ENCODE measurements around the gene TACC2. TPM values are rescaled to one million over a fixed set of nuclear protein-coding genes. Genes with fewer than 3 reads are reported as not detected.

Gene TACC2
- total RNA-seq, 1 donor from 2014 or later, result not detected

- Mint-ChIP-seq H3K36me3 (ENCODE audit: low read depth) (no peaks in the 10 kb centered on the region), H3K27me3 (peaks cover 8% of the 10 kb centered on the region), H3K9me3 (peaks cover 7% of the 10 kb centered on the region), H3K27ac (no peak overlapping the region), H3K4me3 (no peak overlapping the region), H3K4me1 (peaks cover 6% of the 10 kb centered on the region)
- POLR2A ChIA-PET, result no interaction called here
- TF ChIP-seq, protein P1, sequence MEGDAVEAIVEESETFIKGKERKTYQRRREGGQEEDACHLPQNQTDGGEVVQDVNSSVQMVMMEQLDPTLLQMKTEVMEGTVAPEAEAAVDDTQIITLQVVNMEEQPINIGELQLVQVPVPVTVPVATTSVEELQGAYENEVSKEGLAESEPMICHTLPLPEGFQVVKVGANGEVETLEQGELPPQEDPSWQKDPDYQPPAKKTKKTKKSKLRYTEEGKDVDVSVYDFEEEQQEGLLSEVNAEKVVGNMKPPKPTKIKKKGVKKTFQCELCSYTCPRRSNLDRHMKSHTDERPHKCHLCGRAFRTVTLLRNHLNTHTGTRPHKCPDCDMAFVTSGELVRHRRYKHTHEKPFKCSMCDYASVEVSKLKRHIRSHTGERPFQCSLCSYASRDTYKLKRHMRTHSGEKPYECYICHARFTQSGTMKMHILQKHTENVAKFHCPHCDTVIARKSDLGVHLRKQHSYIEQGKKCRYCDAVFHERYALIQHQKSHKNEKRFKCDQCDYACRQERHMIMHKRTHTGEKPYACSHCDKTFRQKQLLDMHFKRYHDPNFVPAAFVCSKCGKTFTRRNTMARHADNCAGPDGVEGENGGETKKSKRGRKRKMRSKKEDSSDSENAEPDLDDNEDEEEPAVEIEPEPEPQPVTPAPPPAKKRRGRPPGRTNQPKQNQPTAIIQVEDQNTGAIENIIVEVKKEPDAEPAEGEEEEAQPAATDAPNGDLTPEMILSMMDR (IDR thresholded peaks at IDR 0.05), result no peak
- DNase-seq (no peak), ATAC-seq (ENCODE audit: low read depth) (no peak)
- CTCF ChIA-PET, result interaction anchor here (1.0 to 2.5 kb wide), 4 partner anchors 10 to 134 kb away, joined by 3 to 11 read pairs (median 4); no protein-coding TSS in a partner anchor
- intact Hi-C loops (cut with micrococcal nuclease), result no loop called here
Observed at GRCh38 chr10:122301811-122302115, 312.8 kb downstream of the TACC2 start.

DNA sequence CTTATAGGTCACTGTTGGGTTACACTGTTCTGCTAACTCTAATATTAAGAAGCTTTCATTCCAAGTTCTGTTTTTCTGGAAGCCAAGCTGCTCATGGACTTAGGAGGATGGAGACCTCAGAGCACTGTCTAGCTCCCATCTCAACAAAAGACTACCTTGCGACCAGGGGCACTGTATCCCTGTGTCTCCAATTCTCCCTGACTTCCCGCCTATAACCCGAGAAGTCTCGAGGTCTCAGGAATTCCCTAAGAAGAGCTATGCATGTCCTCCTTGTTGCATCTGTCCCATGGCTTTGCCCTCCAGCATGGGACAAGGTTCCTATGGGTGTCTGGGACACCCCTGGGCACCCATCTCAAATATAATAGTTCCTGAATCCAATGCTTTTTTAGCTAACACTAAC is 313.4 kb downstream of the TACC2 start:
- Mint-ChIP-seq H3K27ac (no peak overlapping the region), H3K27me3 (peaks cover 8% of the 10 kb centered on the region), H3K9me3 (peaks cover 7% of the 10 kb centered on the region), H3K36me3 (ENCODE audit: low read depth) (no peaks in the 10 kb centered on the region), H3K4me1 (peaks cover 11% of the 10 kb centered on the region), H3K4me3 (no peak overlapping the region)
- ChIA-PET POLR2A (no interaction called here), CTCF (interaction anchor here (1.0 to 2.5 kb wide), 4 partner anchors 9 to 133 kb away, joined by 3 to 11 read pairs (median 4); no protein-coding TSS in a partner anchor)
- ATAC-seq (ENCODE audit: low read depth) (no peak), DNase-seq (no peak)
- TF ChIP-seq, protein P1 (IDR thresholded peaks at IDR 0.05), result no peak
- intact Hi-C loops (cut with micrococcal nuclease), result no loop called here

GRCh38 chr10:122303271-122304053 is 314.5 kb downstream of the TACC2 start:
- intact Hi-C loops (cut with micrococcal nuclease), result no loop called here
- TF ChIP-seq, protein P1 (IDR thresholded peaks at IDR 0.05), result no peak
- Mint-ChIP-seq H3K9me3 (peaks cover 7% of the 10 kb centered on the region), H3K4me1 (peaks cover 22% of the 10 kb centered on the region), H3K27ac (no peak overlapping the region), H3K27me3 (peaks cover 8% of the 10 kb centered on the region), H3K36me3 (ENCODE audit: low read depth) (no peaks in the 10 kb centered on the region), H3K4me3 (no peak overlapping the region)
- CTCF ChIA-PET, result no interaction called here
- ATAC-seq (ENCODE audit: low read depth) (no peak), DNase-seq (no peak)
- POLR2A ChIA-PET, result no interaction called here

Other genes with a start within 250 kb of the TACC2 start
- 26.0 and 31.0 TPM in 2 replicates for gene ATE1, start 61.1 kb upstream of the TACC2 start, total RNA-seq
- gene NSMCE4A, start 13.9 kb upstream of the TACC2 start, total RNA-seq, result 70.3 and 78.0 TPM in 2 replicates